Right lobe of liver (tissue), 6 donors: ENCODE results near the gene GGCX. TPM values are rescaled to one million over a fixed set of nuclear protein-coding genes. Genes with fewer than 3 reads are reported as not detected.
"Not testable (repeated sequence)": the region's sequence is repeated elsewhere in the genome, so short reads cannot be mapped to it uniquely, and the experiment has no call there.

Source experiments
- ATAC-seq, 4 donors: fragments of 200-7000 bp; cut with Tn5 transposase; one replicate each; pipeline ENCODE4 v1.9.1; 2020; ENCODE audit warnings: mild to moderate bottlenecking in 4 of 4, moderate library complexity in 4 of 4
- DNase-seq, 3 donors: peaks; one replicate each; pipeline ENCODE4 v3.0.0-alpha.2; 2020
- H3K27ac ChIP-seq, 3 donors: fragments of 200-600 bp; one replicate each; pipeline ENCODE4 v1.8.0; 2022
- H3K27me3 ChIP-seq, 2 donors: fragments of 200-600 bp; one replicate each; pipeline ENCODE4 v1.8.0; 2022
- H3K36me3 ChIP-seq, 4 donors: fragments of 200-600 bp; sonication (generic) in 1 of 4; one replicate each; pipeline versions ENCODE4 v1.5.1 to v1.8.0; 2017 to 2022; ENCODE audit warnings: control low read depth in 1 of 4
- H3K4me1 ChIP-seq, 4 donors: fragments of 200-600 bp; sonication (generic) in 1 of 4; one replicate each; pipeline versions ENCODE4 v1.5.1 to v1.8.0; 2017 to 2022; ENCODE audit warnings: control low read depth in 1 of 4
- H3K4me3 ChIP-seq, 3 donors: fragments of 200-600 bp; one replicate each; pipeline ENCODE4 v1.8.0; 2022
- H3K9me3 ChIP-seq, 4 donors: fragments of 200-600 bp; sonication (generic) in 1 of 4; one replicate each; pipeline versions ENCODE4 v1.5.1 to v1.8.0; 2017 to 2022; ENCODE audit warnings: control low read depth in 1 of 4
- CTCF ChIP-seq, 4 donors: fragments of 200-600 bp in 3 of 4; fragments of 450-650 bp in 1 of 4; IDR thresholded peaks; one replicate each; pipeline versions ENCODE4 v1.5.1 to v1.8.0; 2016 to 2022; ENCODE audit warnings: antibody characterized with exemption in 4 of 4, mild to moderate bottlenecking in 2 of 4
- POLR2A ChIP-seq: fragments of 450-650 bp; IDR thresholded peaks from one replicate; pipeline ENCODE4 v1.6.1; 2017; ENCODE audit warnings: antibody characterized with exemption, mild to moderate bottlenecking
- WGBS: methylation state at CpG from one replicate; pipeline ENCODE4 v1.1.6; 2018; ENCODE audit warnings: low coverage, low lambda C conversion rate; ENCODE audit not compliant: insufficient coverage; ENCODE audit errors: missing lambda C conversion rate; 5-methylcytosine and 5-hydroxymethylcytosine counted together
- intact Hi-C, 2 donors: fragments of 100-400 bp; cut with DNase I; formaldehyde crosslinking; loops; one replicate each; pipeline versions ENCODE4 v1.11.2 to v1.14.1; 2022
- total RNA-seq, 6 experiments: library from RNA; depleted of rRNA in 2 of 6; stranded (reverse); fragments of >200 nt in 2 of 6; fragmentation: NEBNext Ultra II Directional in 3 of 6; extraction: Animal tissue kit (Norgen Biotek cat#: 25700) in 3 of 6; gene quantifications; one replicate each; pipeline versions ENCODE4 v1.1.0 to v1.2.4, GENCODE V29; 2016 to 2023
- donor health status: DM: no; HTN: yes; CAD: no.
- donor health status: DM: no; HTN: no; CAD: no.
- donor health status: DM: no; HTN: no; CAD: no.
- donor health status: DM: no; HTN: yes; CAD: no.
- donor health status: DM: no; HTN: yes; CAD: no.

The GGCX gene
- total RNA-seq, 6 experiments from 2014 or later = 89.6 to 238 (median 183) TPM

DNA sequence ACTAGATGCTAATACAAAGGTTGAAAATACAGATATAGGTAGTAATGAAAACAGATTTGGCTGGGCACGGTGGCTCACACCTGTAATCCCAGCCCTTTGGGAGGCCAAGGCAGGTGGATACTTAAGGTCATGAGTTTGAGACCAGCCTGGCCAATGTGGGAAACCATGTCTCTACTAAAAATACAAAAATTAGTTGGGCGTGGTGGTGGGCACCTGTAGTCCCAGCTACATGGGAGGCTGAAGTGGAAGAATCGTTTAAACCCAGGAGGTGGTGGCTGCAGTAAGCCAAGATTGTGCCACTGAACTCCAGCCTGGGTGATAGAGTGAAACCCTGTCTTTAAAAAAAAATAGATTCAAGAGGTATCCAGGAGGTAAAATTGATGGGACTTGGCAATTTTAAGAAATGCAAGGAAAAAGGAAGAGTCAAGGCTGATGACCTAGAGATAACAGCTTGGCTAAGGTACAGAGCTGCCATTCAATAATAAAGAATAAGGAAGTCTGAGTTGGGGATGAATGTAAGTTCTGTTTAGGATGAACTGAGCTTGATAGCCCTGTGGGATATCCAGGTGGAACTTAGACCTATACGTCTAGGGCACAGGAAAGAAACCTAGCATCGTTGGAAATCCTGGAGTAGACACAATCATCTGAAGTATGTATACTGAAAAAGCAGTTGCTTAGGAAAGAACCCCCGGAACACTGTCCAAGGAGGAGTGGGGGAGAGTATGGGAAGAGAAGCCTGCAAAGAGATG is 13.3 kb downstream of the GGCX start:
- no peaks in the 10 kb centered on the region for H3K4me1 ChIP-seq
- DNase-seq = no peak
- H3K27ac ChIP-seq = no peak overlapping the region
- no peak overlapping the region for H3K4me3 ChIP-seq
- H3K36me3 ChIP-seq = peaks cover 12 to 76% (median 35%) of the 10 kb centered on the region in 4 donors
- no peaks in the 10 kb centered on the region for H3K27me3 ChIP-seq
- ATAC-seq = no peak
- intact Hi-C loops = no loop called here
- 68% methylated on average over 6 of the region's 6 CpGs for WGBS
- TF ChIP-seq POLR2A (peak; percentile 40), CTCF (IDR thresholded peaks at IDR 0.05) (no peak)
- H3K9me3 ChIP-seq = no peaks in the 10 kb centered on the region

GRCh38 chr2:85547089-85547858 is 14.0 kb downstream of the GGCX start:
- no peak overlapping the region for H3K27ac ChIP-seq
- H3K9me3 ChIP-seq = no peaks in the 10 kb centered on the region
- no peaks in the 10 kb centered on the region for H3K27me3 ChIP-seq
- WGBS = 75% methylated on average over 1 of the region's 1 CpG
- H3K4me3 ChIP-seq = no peak overlapping the region
- DNase-seq = no peak
- peak in 2 of 4 donors; percentile 1 to 3 for ATAC-seq
- peaks cover 20 to 76% (median 39%) of the 10 kb centered on the region in 4 donors for H3K36me3 ChIP-seq
- TF ChIP-seq CTCF (IDR thresholded peaks at IDR 0.05) (no peak), POLR2A (peak; percentile 8)
- peaks cover 0 to 7% (median 2%) of the 10 kb centered on the region in 4 donors for H3K4me1 ChIP-seq
- intact Hi-C loops = no loop called here

GRCh38 chr2:85545780-85546240 is 15.5 kb downstream of the GGCX start:
- intact Hi-C loops = no loop called here
- ATAC-seq (no peak), DNase-seq (no peak)
- Histone ChIP-seq H3K27ac (no peak overlapping the region), H3K9me3 (no peaks in the 10 kb centered on the region), H3K4me3 (no peak overlapping the region), H3K27me3 (no peaks in the 10 kb centered on the region), H3K4me1 (peaks cover 0 to 22% (median 8%) of the 10 kb centered on the region in 4 donors), H3K36me3 (peaks cover 20 to 77% (median 44%) of the 10 kb centered on the region in 4 donors)
- WGBS = 77% methylated on average over 3 of the region's 5 CpGs
- peak; percentile 4 for TF ChIP-seq POLR2A
- TF ChIP-seq CTCF (IDR thresholded peaks at IDR 0.05) = no peak

GRCh38 chr2:85544915-85545779 is 16.1 kb downstream of the GGCX start:
- intact Hi-C loops = not testable (repeated sequence)
- peak; percentile 11 for TF ChIP-seq POLR2A
- H3K36me3 ChIP-seq = peaks cover 15 to 74% (median 40%) of the 10 kb centered on the region in 4 donors

GRCh38 chr2:85544254-85544691 is 17.0 kb downstream of the GGCX start:
- H3K27me3 ChIP-seq, ATAC-seq, H3K27ac ChIP-seq, intact Hi-C loops, DNase-seq, H3K4me3 ChIP-seq, H3K9me3 ChIP-seq: not testable (repeated sequence)
- Histone ChIP-seq H3K4me1 (peaks cover 0 to 26% (median 8%) of the 10 kb centered on the region in 4 donors), H3K36me3 (peaks cover 15 to 65% (median 38%) of the 10 kb centered on the region in 4 donors)
- 72% methylated on average over 3 of the region's 3 CpGs for WGBS

More at GRCh38 chr2:85544915-85545779, 16.1 kb downstream of the GGCX start:
- not testable (repeated sequence) for H3K4me3 ChIP-seq, H3K9me3 ChIP-seq, H3K27me3 ChIP-seq, DNase-seq, ATAC-seq, H3K27ac ChIP-seq
- WGBS = 93% methylated on average over 3 of the region's 5 CpGs
- H3K4me1 ChIP-seq = peaks cover 0 to 26% (median 8%) of the 10 kb centered on the region in 4 donors
